GM19455 (cell line): ENCODE data around the gene PDAP1.
"Not testable (repeated sequence)": the region's sequence is repeated elsewhere in the genome, so short reads cannot be mapped to it uniquely, and the experiment has no call there.

Source experiments
- ATAC-seq: cut with Tn5 transposase; IDR thresholded peaks from one replicate; pipeline ENCODE4 v1.9.1; 2021; ENCODE audit not compliant: unreplicated experiment

Gene PDAP1

GRCh38 chr7:99357701-99358490 is 50.5 kb downstream of the PDAP1 start:
- no peak for ATAC-seq

GRCh38 chr7:99355098-99355497 is 53.3 kb downstream of the PDAP1 start:
- ATAC-seq: no peak

- no peak for ATAC-seq
Observed at GRCh38 chr7:99352247-99352646, 56.1 kb downstream of the PDAP1 start.

GRCh38 chr7:99350641-99351040 is 57.8 kb downstream of the PDAP1 start:
- ATAC-seq: not testable (repeated sequence)
